GM19468 (cell line): ENCODE results near the gene MOB3C.

Source experiments
- ATAC-seq: cut with Tn5 transposase; IDR thresholded peaks from one replicate; pipeline ENCODE4 v1.9.1; 2021; ENCODE audit warnings: mild to moderate bottlenecking, moderate library complexity, moderate number of reproducible peaks; ENCODE audit not compliant: unreplicated experiment; ENCODE audit errors: extremely low read depth

MOB3C gene

DNA sequence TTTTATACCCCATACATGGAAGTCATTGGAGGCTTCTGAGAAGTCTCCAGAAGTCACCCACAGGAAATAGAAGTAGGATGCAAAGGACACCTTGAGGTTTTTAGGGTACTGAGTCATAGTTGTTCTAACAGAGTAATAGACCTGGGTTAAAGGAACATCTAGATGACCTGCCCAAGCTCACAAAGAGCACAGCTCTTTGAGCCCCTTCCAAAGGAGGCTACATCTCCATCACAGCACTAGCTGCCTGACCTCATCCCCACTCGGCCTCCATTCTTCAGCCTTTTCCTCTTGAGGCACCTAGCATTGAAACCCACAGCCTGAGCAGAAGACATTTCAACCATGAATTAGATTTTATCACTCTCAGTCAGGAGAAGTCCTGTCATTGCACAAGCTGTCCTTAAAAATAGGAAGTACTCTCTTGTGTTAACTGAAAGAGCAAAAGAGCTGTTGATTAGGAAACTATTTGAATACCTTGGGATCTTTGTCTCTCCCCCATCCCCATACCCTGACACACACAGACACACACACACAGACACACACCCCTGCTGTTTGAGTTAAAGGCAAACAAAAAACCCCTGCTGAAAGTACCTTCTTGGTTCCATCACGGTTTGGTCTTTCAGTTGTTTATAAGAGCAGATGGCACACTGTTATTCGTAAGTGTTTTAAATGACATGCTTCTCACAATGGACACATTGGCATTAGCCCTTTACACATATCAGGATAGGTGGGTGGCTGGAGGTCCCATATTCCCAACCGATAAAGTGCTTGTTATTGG is 34.7 kb downstream of the MOB3C start:
- no peak for ATAC-seq

GRCh38 chr1:46580140-46580903 is 36.3 kb downstream of the MOB3C start:
- ATAC-seq: no peak

- ATAC-seq: no peak
Observed at GRCh38 chr1:46577671-46578070, 38.9 kb downstream of the MOB3C start.

DNA sequence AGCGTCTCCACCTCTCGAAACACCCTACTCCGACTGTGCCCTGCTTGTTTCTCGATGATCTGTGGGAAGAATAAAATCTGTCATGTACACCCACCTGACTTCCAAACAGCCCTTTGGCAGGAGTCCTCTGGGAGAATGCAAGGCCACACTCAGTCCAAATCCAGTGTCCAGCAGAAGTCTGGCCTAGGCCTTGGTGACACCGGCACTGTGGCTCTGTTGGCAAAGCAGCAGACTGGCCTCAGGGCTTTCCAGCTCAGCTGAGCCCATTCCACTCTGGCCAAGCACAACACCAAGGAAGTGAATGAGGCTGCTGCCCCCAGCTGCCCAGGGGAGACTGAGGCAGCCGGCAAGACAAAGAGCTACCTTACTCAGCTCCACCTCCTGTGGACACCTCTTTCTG is 40.0 kb downstream of the MOB3C start:
- no peak for ATAC-seq

GRCh38 chr1:46575778-46576177 is 40.8 kb downstream of the MOB3C start:
- ATAC-seq: no peak

- no peak for ATAC-seq
Observed at GRCh38 chr1:46575300-46575699, 41.3 kb downstream of the MOB3C start.

DNA sequence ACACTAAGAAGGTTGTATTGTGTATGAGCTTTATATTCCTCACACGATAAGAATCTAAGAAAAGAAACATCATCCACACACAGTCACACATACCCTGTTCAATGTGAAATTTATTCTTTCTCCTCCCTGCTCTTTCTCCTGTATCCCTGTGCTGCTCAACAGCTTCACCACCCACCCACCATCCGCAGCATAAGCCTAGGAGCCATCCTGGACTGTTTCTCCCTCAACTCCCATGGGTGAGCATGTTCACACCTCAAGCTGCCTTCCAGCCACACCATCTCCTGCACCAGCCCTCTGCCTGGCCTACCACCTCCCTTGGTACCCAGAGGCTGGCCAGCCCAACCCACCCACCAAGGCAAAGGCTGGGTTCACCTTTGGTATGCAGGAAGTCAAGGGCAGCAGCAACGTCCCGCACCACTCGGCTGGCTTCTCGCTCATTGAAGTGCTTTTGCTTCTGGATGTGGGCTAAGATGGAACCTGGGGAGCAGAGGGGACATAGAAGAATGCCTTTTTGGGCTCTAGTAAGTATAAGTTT is 44.9 kb downstream of the MOB3C start:
- no peak for ATAC-seq

DNA sequence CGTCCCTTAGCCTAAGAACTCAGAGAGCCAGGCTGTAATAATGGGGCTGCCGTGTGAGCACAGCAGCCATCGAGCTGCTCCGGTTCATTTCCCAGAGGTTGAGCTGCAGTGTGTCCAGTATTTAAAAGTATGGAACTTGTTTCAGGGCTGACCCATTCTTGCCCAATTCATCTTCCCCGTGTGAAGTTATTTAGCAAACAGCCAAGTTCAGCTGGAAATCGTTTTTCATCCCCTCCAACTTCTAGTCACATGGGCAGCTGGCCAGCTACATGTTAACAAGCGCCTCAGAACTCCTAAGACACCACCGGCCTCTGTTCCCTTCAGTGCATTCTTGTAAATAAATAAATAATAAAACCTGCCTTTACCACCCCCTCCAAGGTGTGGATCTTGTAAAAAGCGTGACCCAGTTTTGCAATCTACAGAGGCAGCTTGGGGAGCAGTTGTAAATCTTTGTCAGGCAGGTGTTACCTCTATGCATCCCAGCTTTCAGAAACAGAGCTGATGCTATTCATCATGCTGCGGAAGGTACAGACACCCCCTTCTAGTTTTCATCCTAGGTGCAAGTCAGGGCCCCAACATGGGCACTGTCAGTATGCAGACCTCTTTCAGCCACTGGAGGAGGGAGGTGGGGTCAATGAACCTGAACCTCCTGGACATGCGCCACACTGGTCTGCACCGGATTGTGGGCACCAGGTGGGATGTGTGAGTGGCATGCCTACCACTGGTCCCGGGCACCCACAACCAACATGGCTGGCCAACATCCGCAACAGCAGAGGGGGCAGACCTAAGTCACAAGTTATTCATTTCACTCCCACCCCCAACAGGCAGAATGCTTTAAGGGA is 46.5 kb downstream of the MOB3C start:
- ATAC-seq: no peak

- no peak for ATAC-seq
Observed at GRCh38 chr1:46569116-46569515, 47.5 kb downstream of the MOB3C start.

DNA sequence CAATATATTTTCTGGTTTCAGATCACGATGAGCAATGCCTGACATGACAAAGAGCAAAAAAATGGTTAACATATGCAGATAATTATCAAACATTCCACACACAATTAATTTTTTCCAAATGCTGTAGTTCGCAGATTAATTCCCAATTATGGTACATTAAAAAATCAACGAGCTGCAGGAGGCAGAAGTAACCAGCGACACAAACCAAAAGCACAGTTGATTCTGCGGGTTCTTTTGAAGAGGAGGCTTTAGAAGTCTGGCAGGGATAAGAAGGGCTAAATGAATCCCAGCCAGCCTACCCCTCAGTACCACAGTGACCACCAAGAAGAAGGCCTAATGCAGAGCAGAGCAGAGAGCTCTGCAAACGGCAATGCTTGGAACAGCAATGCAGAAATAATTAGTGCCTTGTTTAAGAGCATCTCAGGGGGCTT is 48.1 kb downstream of the MOB3C start:
- no peak for ATAC-seq

DNA sequence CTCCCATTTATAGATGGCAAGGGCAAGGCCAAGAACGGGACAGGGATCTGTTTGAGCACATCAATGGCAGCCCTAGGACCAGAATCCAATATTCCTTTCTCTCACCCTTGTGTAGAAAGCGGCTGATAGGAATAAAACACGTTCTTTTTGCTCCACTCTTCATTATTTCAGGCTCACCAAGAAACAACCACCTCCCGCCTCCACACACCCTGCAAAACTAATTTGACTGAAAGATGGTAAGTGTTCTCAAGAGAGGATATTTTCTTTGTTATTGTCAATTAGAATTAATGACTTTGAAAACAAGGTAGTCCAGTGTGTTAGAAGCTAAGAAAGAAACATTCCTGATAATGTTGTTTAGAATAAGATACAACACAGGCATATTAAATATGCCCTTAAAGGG is 53.3 kb downstream of the MOB3C start:
- no peak for ATAC-seq

GRCh38 chr1:46562498-46562897 is 54.1 kb downstream of the MOB3C start:
- no peak for ATAC-seq

GRCh38 chr1:46558966-46559365 is 57.6 kb downstream of the MOB3C start:
- no peak for ATAC-seq

DNA sequence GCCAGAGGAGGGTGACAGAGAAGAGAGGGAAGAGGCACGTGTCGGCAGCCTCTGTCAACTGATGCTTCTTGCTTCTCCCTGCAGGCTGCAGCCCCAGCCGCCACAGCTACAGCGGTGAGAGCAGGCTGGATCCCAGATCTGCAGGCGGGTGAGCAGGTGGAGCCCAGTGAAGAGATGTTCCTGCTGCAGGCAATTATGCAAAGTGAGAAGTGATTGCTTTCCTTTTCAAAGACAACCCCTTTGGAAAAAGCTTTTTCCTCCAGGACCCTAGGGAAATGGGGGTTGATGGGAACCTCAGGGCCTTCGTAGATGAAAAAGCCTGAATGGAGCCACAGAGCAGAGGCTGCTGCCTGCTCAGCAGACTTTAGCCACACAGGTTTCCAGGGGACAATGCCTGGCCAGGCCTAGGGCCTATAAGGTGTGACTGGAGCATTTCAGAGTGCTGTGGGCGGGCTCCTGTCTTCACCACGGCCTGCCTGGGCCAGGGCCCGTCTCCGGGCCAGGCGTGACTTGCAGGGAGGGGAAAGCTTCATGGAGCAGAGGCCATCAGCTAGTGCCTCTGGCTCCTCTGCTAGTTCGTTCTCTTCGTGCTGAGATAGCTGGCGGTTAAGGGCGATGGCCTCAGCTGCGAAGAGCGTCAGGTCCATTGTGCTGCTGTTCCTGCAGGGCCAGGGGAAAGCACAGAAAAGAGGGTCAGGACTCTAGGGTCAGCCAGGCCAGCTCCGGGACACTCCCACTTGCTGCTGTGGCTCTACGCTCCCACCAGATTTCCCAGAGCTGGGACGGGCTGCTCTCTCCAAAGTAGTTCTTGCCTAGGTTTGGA is 58.3 kb downstream of the MOB3C start:
- no peak for ATAC-seq
